Trophoblast cell (in vitro differentiated cells and primary cell): ENCODE results near the gene IL1RAP.

Experiments used
- DNase-seq, 2 donors: peaks; one replicate each; pipeline ENCODE4 v3.0.0-alpha.2; 2016
- H2AFZ ChIP-seq: 2 replicates; pipeline ENCODE4 v1.6.1; 2013; ENCODE audit warnings: low read length, moderate library complexity, mild to moderate bottlenecking; ENCODE audit not compliant: insufficient read depth, poor library complexity
- H2AK5ac ChIP-seq: 2 replicates; pipeline ENCODE4 v1.6.1; 2013; ENCODE audit warnings: mild to moderate bottlenecking, low read length
- H2BK120ac ChIP-seq: 2 replicates; pipeline ENCODE4 v1.6.1; 2013; ENCODE audit warnings: low read length, mild to moderate bottlenecking, moderate library complexity; ENCODE audit not compliant: insufficient read depth, poor library complexity
- H2BK12ac ChIP-seq: 2 replicates; pipeline ENCODE4 v1.6.1; 2013; ENCODE audit warnings: mild to moderate bottlenecking, low read length, moderate library complexity
- H2BK5ac ChIP-seq: 2 replicates; pipeline ENCODE4 v1.6.1; 2013; ENCODE audit warnings: low read length, low read depth, moderate library complexity, mild to moderate bottlenecking; ENCODE audit not compliant: poor library complexity
- H3K14ac ChIP-seq: 2 replicates; pipeline ENCODE4 v1.6.1; 2013; ENCODE audit warnings: mild to moderate bottlenecking, low read length
- H3K18ac ChIP-seq: 2 replicates; pipeline ENCODE4 v1.6.1; 2013; ENCODE audit warnings: mild to moderate bottlenecking, low read length
- H3K23ac ChIP-seq: 2 replicates; pipeline ENCODE4 v1.6.1; 2013; ENCODE audit warnings: low read length
- H3K27ac ChIP-seq: 2 replicates; pipeline ENCODE4 v1.5.1; 2013; ENCODE audit warnings: low read depth, mild to moderate bottlenecking, inconsistent platforms, low read length, moderate library complexity
- H3K27me3 ChIP-seq: 2 replicates; pipeline ENCODE4 v1.6.1; 2013; ENCODE audit warnings: inconsistent platforms, mild to moderate bottlenecking, low read length, moderate library complexity; ENCODE audit not compliant: insufficient read depth
- H3K36me3 ChIP-seq, 2 experiments: 1 replicate in 1 of 2; 2 replicates in 1 of 2; pipeline ENCODE4 v1.6.1; 2013; ENCODE audit warnings: low read length in 2 of 2, mild to moderate bottlenecking in 2 of 2, moderate library complexity in 1 of 2; ENCODE audit not compliant: insufficient read depth in 2 of 2, control insufficient read depth in 1 of 2
- H3K4ac ChIP-seq: 2 replicates; pipeline ENCODE4 v1.6.1; 2013; ENCODE audit warnings: low read depth, mild to moderate bottlenecking, low read length, moderate library complexity
- H3K4me1 ChIP-seq, 2 experiments: 1 replicate in 1 of 2; 2 replicates in 1 of 2; pipeline ENCODE4 v1.6.1; 2013; ENCODE audit warnings: low read length in 2 of 2, mild to moderate bottlenecking in 2 of 2, moderate library complexity in 1 of 2; ENCODE audit not compliant: insufficient read depth in 2 of 2, control insufficient read depth in 1 of 2
- H3K4me2 ChIP-seq: 2 replicates; pipeline ENCODE4 v1.6.1; 2013; ENCODE audit warnings: inconsistent platforms, mild to moderate bottlenecking, low read length, moderate library complexity
- H3K4me3 ChIP-seq: 2 replicates; pipeline ENCODE4 v1.5.1; 2013; ENCODE audit warnings: mild to moderate bottlenecking, low read depth, low read length, inconsistent platforms
- H3K79me1 ChIP-seq: one replicate; pipeline ENCODE4 v1.6.1; 2013; ENCODE audit warnings: low read length
- H3K79me2 ChIP-seq: 2 replicates; pipeline ENCODE4 v1.6.1; 2013; ENCODE audit warnings: low read length, mild to moderate bottlenecking; ENCODE audit not compliant: control insufficient read depth, insufficient read depth, poor library complexity
- H3K9ac ChIP-seq: 2 replicates; pipeline ENCODE4 v1.6.1; 2013; ENCODE audit warnings: mild to moderate bottlenecking, low read length
- H3K9me3 ChIP-seq: 2 replicates; pipeline ENCODE4 v1.6.1; 2013; ENCODE audit warnings: low read depth, mild to moderate bottlenecking, control low read depth, inconsistent platforms, low read length; ENCODE audit not compliant: insufficient read depth
- H4K12ac ChIP-seq: 2 replicates; pipeline ENCODE4 v1.6.1; 2013; ENCODE audit warnings: low read depth, mild to moderate bottlenecking, low read length, moderate library complexity
- H4K8ac ChIP-seq: 2 replicates; pipeline ENCODE4 v1.6.1; 2013; ENCODE audit warnings: low read depth, mild to moderate bottlenecking, low read length, moderate library complexity
- H4K91ac ChIP-seq: one replicate; pipeline ENCODE4 v1.6.1; 2013; ENCODE audit warnings: low read depth, mild to moderate bottlenecking, low read length, moderate library complexity
- WGBS: extraction: QIAGEN DNeasy Blood & Tissue Kit; methylation state at CpG from one replicate; pipeline ENCODE4 v1.1.7; 2013; ENCODE audit warnings: missing lambda C conversion rate; ENCODE audit not compliant: insufficient read length, insufficient coverage; ENCODE audit errors: extremely low coverage; 5-methylcytosine and 5-hydroxymethylcytosine counted together

Gene IL1RAP

DNA sequence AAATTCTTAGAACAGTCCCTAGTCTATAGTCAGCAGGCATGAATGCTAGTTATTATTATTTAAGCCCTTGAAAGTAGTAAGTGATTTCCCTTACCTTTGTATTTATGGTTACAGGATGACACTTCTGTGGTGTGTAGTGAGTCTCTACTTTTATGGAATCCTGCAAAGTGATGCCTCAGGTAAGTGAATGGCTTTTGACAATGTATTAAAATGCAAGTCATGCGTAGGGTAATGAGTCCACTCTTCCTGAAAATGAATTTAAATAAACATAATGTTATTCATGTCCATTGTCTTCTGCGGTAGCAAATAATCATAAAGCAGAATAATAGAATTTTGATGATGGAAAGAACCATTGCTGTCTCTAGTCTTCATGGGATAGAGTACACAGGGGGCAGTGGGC lies 50.3 kb downstream of the IL1RAP start:
- no peak overlapping the region for H2BK12ac ChIP-seq
- H2AK5ac ChIP-seq = no peak overlapping the region
- H3K14ac ChIP-seq = no peak overlapping the region
- no peak overlapping the region for H2BK5ac ChIP-seq
- no peak overlapping the region for H3K4me2 ChIP-seq
- no peak overlapping the region for H3K4me3 ChIP-seq
- H3K9me3 ChIP-seq = no peaks in the 10 kb centered on the region
- H4K91ac ChIP-seq = no peak overlapping the region
- no peak overlapping the region for H4K8ac ChIP-seq
- no peak overlapping the region for H2AFZ ChIP-seq
- no CpG with 5 or more reads among the region's 2 CpGs for WGBS
- H3K79me1 ChIP-seq = peaks cover 6% of the 10 kb centered on the region
- peaks cover 0 to 2% of the 10 kb centered on the region in 2 experiments for H3K36me3 ChIP-seq
- DNase-seq = no peak
- no peak overlapping the region for H3K18ac ChIP-seq
- H3K27me3 ChIP-seq = no peaks in the 10 kb centered on the region
- H3K4ac ChIP-seq = no peak overlapping the region
- no peak overlapping the region for H4K12ac ChIP-seq
- no peak overlapping the region for H2BK120ac ChIP-seq
- no peak overlapping the region for H3K9ac ChIP-seq
- no peaks in the 10 kb centered on the region for H3K79me2 ChIP-seq
- H3K4me1 ChIP-seq = peaks cover 3 to 11% of the 10 kb centered on the region in 2 experiments
- H3K27ac ChIP-seq = no peak overlapping the region
- H3K23ac ChIP-seq = no peak overlapping the region

DNA sequence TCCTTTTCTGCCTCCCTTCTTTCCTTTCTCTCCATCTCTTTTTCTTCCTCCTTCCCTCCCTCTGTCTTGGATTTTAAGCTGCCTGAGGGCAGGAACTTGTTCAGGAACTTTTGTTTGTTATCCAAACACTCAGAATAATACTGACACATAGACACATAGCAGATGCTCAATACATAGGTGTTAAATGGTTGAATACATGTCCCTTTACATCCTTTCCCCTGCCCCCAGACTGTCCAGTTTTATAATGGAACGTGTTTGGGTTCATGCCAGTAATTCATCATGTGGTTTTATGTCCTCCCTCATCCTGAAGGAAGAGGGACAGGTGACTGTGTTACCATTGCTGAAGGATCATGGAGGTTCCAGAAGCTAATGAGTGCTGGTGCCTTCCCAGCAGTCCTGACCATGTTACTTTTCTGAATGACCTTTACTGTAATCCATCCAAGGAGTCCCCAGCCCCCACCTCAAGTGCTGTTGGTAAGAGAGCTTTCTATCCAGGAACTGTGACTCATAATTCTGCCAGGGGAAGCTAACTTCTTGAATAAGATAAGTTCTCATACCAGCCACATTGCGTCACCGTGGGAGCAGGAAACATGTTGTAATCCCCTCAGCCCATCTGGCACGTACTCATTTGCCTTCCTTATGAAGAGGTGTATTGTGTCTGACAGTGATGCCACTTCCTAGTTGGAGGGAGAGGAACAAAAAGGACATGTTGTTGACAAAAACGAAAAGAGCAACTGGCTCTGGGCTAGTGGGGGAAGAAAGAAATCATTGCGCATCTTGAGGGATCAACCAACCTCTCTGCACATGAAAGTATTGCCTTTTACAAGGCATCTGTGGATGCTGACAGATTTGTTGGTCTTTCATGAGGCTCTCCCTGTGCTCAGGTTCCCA lies 52.4 kb downstream of the IL1RAP start:
- H3K23ac ChIP-seq = no peak overlapping the region
- no peak overlapping the region for H3K9ac ChIP-seq
- peak overlapping the region; percentile 47 for H2AFZ ChIP-seq
- no peaks in the 10 kb centered on the region for H3K79me2 ChIP-seq
- H3K4ac ChIP-seq = no peak overlapping the region
- no peak overlapping the region for H2AK5ac ChIP-seq
- no peak overlapping the region for H3K18ac ChIP-seq
- H3K79me1 ChIP-seq = peaks cover 6% of the 10 kb centered on the region
- WGBS = no CpG with 5 or more reads among the region's 6 CpGs
- H3K27ac ChIP-seq = peak overlapping the region; percentile 15
- DNase-seq = peak; percentile 99 to 100
- H4K91ac ChIP-seq = peak overlapping the region; percentile 64
- peaks cover 0 to 2% of the 10 kb centered on the region in 2 experiments for H3K36me3 ChIP-seq
- peaks cover 3 to 7% of the 10 kb centered on the region in 2 experiments for H3K4me1 ChIP-seq
- peak overlapping the region; percentile 60 for H2BK120ac ChIP-seq
- no peak overlapping the region for H3K4me3 ChIP-seq
- peak overlapping the region; percentile 52 for H2BK5ac ChIP-seq
- H3K9me3 ChIP-seq = no peaks in the 10 kb centered on the region
- H3K4me2 ChIP-seq = no peak overlapping the region
- peak overlapping the region; percentile 67 for H2BK12ac ChIP-seq
- no peaks in the 10 kb centered on the region for H3K27me3 ChIP-seq
- H4K12ac ChIP-seq = no peak overlapping the region
- H4K8ac ChIP-seq = peak overlapping the region; percentile 45
- peak overlapping the region; percentile 42 for H3K14ac ChIP-seq

DNA sequence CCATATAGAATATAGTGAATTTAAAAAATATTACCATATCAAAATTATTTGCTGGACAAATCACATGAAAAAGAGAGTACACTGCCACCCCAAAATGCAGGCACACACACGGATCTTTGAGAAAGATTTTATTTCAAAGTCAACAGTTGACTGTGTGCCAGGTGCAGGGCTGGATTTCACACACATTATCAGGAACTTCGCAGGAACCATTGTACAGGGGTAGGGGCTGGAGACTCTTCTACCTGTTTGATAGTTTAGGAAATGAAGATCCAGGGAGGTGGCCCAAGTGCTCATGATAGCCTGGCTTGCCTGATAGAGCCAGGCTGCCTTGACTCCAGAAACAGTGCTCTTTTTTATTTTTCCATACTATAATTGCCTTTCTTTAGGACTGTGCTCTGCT lies 54.2 kb downstream of the IL1RAP start:
- Histone ChIP-seq H3K23ac (no peak overlapping the region), H2AFZ (no peak overlapping the region), H3K18ac (no peak overlapping the region), H3K27me3 (no peaks in the 10 kb centered on the region), H3K9me3 (no peaks in the 10 kb centered on the region), H3K4ac (no peak overlapping the region), H3K4me1 (peaks cover 3 to 7% of the 10 kb centered on the region in 2 experiments), H3K79me1 (peaks cover 6% of the 10 kb centered on the region), H3K36me3 (peaks cover 0 to 2% of the 10 kb centered on the region in 2 experiments), H2BK5ac (no peak overlapping the region), H4K12ac (no peak overlapping the region), H3K27ac (no peak overlapping the region), H3K4me2 (no peak overlapping the region), H2BK12ac (no peak overlapping the region), H3K79me2 (no peaks in the 10 kb centered on the region), H4K91ac (no peak overlapping the region), H2BK120ac (no peak overlapping the region), H2AK5ac (no peak overlapping the region), H3K14ac (no peak overlapping the region), H3K4me3 (no peak overlapping the region), H3K9ac (no peak overlapping the region), H4K8ac (no peak overlapping the region)
- no peak for DNase-seq
- WGBS = no CpG with 5 or more reads among the region's 2 CpGs

DNA sequence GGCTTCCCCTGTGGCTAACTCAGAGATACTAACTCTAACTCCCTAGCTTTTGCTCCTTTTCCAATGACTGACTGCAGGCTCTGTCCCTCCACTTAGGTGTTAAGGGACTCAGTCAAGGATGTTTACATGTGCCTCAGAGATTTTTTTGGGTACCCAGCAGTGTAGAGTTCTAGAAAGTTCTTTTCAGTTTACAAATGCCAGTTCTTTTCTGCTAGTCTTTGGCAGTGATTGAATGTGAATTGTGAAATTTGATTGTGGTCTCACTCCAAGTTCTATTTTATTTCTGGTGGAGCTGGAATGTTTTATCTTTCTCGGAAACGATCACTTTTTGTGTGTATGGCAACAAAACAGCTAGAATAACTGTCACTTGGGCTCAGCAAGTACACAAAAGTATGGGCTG lies 60.6 kb downstream of the IL1RAP start:
- no peak overlapping the region for H4K12ac ChIP-seq
- H3K27me3 ChIP-seq = no peaks in the 10 kb centered on the region
- no peak overlapping the region for H3K23ac ChIP-seq
- H2BK12ac ChIP-seq = no peak overlapping the region
- H3K4me2 ChIP-seq = no peak overlapping the region
- H3K27ac ChIP-seq = no peak overlapping the region
- DNase-seq = no peak
- no peak overlapping the region for H3K14ac ChIP-seq
- no peaks in the 10 kb centered on the region for H3K79me1 ChIP-seq
- no peak overlapping the region for H2BK120ac ChIP-seq
- no peaks in the 10 kb centered on the region for H3K36me3 ChIP-seq
- H3K18ac ChIP-seq = no peak overlapping the region
- H3K79me2 ChIP-seq = no peaks in the 10 kb centered on the region
- H4K8ac ChIP-seq = no peak overlapping the region
- no peak overlapping the region for H2AK5ac ChIP-seq
- no CpG with 5 or more reads among the region's 2 CpGs for WGBS
- no peaks in the 10 kb centered on the region for H3K4me1 ChIP-seq
- H2BK5ac ChIP-seq = no peak overlapping the region
- no peak overlapping the region for H3K9ac ChIP-seq
- no peak overlapping the region for H4K91ac ChIP-seq
- H2AFZ ChIP-seq = no peak overlapping the region
- no peak overlapping the region for H3K4me3 ChIP-seq
- H3K9me3 ChIP-seq = no peaks in the 10 kb centered on the region
- no peak overlapping the region for H3K4ac ChIP-seq
